Stimulated activated CD8-positive, alpha-beta memory T cell treated with anti-CD3 and anti-CD28 coated beads, Interleukin-15, amount 100 ng/mL, for 48 hours (primary cell): Measurements from ENCODE around the gene SMAD6.

ENCODE experiments used
- DNase-seq, 2 donors: peaks; one replicate each; pipeline ENCODE4 v3.0.0-alpha.2; 2020; ENCODE audit warnings: low read depth in 2 of 2

SMAD6 gene

DNA sequence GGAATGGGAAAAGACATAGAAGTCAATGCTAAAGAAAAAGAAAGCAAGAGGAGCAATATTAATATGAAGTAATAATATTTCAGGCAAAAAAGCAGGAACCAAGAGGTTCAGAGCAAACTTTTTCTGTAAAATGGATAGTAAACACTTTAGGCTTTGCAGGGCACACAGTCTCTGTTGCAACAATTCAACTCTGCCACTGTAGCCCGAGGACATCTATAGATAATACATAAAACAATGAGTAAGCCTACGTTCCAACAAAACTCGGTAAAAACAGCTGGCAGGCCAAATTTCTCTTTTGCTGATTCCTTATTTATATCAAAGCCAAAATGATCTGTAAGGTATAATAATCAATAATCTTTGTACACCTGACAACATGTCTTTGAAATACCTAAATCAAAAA, 56.8 kb downstream of the SMAD6 start:
- no peak for DNase-seq

DNA sequence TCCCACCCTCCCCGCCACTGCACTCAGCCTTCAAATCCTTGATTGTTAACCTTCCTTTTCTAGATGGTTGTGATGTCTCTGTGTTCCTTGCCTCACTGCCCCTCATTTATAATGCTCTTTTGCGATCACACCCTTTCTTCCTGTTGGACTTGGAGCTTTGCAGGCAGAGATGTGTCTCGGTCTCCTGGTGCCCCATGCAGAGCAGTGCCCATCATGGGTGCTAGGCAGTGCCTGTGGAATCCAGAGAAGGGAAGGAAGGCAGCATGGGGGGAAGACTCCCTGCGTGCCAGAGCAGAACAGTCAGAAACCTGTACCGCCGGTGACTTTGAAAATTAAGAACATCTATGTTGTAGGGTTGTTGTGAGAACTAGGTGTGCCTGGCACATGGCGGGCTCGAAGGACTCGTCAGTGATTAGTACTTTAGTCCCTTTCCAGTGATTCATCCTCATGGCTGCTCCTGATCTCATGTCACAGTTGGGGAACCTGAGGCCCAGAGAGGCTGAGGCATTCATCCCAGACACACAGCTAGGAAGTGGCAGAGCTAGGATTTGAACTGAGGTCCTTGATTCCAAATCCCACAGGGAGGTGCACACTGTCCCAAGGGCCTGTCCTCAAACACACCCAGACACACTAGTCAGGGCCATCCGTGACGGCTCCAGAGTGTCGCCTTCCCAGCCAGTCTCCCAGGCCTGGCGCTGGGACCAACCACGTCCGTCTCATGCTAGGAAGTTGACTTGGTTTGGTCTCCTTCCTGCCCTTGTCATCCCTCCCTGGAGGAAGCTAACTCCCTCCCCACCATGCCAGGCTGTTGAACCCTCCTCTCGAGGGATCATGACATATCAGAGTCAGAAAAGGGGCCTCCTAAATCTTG, 58.3 kb downstream of the SMAD6 start:
- no peak for DNase-seq

DNA sequence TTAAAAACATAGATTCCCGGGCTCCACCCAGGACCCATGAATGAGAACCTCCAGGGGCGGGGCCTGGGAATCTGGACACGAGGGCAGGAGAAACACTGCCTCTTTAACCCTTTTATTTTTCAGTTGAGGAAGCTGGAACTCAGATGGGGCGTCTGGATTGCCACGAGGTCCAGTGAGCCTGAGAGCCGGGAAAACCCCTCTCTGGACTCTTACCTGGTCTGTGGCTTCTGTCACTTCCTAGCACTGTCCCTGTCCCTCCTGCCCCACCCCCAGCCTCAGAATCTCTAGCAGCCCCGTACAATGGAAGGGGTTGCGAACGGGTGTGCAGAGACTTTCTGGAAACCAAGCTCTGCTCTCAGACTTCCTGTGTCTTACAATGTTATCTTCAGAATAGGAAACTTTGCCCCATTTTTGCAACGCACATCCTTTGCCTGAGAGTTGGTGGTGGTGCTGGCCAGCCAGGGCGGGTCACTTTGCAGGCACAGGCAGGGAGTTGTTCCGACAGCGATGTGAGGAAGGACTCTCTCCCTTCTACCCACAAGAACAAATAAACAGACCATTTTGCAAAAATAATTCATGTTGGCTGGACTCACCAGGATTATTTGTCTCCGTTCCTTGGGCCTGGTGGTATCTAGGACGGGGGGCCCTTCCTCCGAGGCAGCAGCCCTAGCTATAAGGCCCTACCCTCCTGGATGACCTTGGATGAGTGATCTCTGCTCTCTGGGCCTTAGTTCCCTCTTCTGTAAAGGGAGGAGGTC, 59.1 kb downstream of the SMAD6 start:
- DNase-seq, result no peak

DNA sequence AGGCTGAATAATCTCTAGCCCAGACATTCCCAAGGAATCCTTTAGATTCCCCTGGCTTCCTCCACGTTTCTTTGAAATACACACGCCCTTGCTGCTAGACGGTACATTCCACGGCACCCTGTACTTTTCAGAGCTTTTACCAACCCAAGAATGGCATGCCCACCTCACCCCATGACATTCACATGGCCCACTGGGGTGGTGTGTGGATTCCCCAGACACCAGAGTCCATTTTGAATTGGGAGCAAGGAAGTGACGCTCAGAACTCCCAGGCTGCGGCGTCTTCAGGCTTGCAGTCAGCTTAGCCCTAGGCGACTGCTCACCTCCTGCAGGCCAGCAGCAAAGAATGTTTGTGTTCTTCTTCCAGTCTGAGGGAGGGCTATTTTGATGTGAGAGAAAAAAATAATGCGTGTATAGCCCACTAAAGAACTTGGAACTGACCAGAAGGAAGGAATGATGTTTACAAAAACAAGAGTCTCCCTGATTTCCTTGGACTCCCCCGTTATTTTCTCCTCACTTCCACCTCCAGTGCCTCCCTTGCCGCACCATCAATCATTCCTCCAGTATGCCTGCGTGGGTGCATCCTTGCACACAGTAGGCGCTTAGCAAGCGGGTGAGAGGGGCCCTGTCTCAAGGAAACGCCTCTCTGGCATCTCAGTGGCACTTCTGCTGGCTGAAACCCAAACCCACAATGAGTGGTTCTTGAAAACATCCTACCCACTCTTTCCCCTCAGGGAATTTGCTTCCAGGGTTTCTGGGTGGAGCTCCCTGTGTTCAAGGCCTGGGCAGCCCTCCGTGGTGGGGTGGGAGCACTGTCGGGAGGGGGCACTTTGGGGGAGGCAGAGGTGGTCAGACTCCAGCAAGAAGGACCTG, 59.9 kb downstream of the SMAD6 start:
- no peak for DNase-seq

GRCh38 chr15:66763186-66764071, 61.4 kb downstream of the SMAD6 start:
- DNase-seq, result no peak

- DNase-seq, result no peak
Observed at GRCh38 chr15:66764072-66764786, 62.2 kb downstream of the SMAD6 start.

DNA sequence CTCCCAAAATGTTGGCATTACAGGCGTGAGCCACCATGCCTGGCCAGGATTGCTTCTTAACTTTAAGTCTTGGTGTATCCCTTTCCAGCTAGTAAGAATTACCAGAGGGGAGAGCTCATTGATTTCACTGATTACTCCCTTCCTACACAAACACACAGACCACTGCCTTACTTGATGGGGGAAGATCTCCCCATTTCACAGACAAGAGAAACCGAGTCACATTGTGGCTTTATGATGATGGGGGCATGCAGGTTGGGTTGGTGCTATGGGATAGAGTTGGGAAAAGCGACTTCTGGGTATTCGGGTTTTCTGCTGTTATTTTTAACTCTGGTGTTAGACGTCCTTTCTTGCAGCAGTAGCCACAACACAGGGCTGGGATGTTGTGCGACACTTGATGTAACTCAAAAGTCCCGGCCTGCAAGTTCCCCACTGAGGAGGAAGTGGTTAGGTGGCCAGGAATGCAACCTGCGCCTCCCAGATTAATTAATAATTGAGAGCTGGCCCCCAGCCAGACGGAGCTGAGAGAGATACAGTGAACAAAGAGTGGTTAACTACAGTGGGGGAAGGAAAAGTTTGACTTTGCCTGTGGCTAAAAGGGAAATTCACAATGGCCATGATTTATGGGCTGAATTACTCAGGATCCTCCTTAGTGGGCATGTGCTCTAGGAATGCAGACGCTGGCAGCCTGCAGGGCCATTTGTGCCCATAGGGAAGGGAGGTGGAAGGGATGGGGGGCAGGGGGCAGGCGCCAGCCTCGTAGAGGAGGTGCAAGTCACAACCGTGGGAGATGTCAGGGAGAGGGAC, 63.6 kb downstream of the SMAD6 start:
- no peak for DNase-seq

- DNase-seq, result no peak
Observed at GRCh38 chr15:66766282-66767230, 64.5 kb downstream of the SMAD6 start.

DNA sequence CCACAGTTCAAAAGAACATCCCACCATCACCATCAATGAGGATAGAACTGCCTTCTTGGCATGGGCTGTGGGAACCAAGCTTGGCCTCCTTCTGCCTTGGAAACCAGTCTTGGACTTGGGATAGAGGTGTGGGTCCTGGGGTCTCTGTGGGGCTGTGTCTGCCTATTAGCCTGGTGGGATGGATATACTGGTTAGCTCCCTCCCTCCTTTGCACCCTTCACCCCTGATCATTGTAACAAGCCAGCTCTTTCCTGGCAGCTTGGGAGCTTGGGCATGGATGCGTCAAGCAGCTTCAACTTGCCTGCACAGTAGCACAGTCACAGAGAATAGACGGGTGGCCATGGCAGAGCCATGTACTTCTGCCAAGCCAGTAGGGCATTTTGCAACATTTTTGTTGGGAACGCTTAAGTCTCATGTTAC, 65.2 kb downstream of the SMAD6 start:
- no peak for DNase-seq

- DNase-seq, result no peak
Observed at GRCh38 chr15:66768987-66769386, 67.0 kb downstream of the SMAD6 start.

GRCh38 chr15:66770518-66771350, 68.7 kb downstream of the SMAD6 start:
- no peak for DNase-seq

- DNase-seq, result no peak
Observed at GRCh38 chr15:66771351-66771650, 69.3 kb downstream of the SMAD6 start.

- DNase-seq, result no peak
Observed at GRCh38 chr15:66772604-66773128, 70.6 kb downstream of the SMAD6 start.

DNA sequence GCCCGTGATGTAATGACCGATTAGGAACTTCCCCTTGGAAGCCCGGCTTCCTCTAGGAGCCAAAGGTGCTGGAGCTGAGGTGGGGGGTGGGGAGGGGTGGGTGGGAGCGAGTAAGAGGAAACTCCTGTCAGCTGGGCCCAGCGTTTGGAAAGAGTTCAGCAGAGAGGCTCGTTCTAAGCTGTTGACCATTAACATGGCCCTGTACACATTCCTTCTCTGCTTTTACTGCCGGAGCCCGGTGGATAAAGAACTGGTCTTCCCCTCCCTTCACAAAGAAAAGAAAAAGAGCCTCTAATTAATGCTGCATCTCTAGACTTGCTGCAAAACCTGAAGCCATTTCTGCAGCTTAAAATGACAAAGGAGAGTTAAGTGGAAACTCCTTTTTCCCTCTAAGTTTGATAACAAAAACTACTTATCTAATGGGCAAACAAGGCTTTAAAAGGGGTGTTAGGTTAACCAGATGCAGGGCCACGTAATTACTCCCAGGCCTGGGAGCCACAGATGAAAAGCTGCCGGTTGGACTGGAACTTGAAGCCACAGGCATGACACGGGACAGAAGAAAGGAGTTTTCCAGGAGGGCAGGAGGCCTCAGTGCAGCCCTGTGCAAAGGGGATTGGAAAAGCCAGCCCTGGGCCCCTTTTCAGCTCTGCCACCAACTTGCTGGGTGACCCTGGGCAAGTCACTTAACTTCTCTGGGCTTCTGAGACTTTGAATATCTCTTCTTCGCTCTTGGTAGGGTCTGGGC, 71.3 kb downstream of the SMAD6 start:
- DNase-seq, result no peak

GRCh38 chr15:66774001-66774814, 72.2 kb downstream of the SMAD6 start:
- DNase-seq, result peak; percentile 10
